MM.1S (cell line): ENCODE results near the gene RUSC2.
"Not testable (repeated sequence)": the region's sequence is repeated elsewhere in the genome, so short reads cannot be mapped to it uniquely, and the experiment has no call there.

Experiments
- DNase-seq: peaks from one replicate; pipeline ENCODE4 v3.0.0-alpha.2; 2015
- H2AFZ ChIP-seq: fragments of 300-600 bp; sonication (generic); 2 replicates; pipeline ENCODE4 v1.6.0; 2016; ENCODE audit warnings: antibody characterized with exemption, low read length
- H3F3A ChIP-seq: fragments of 300-600 bp; sonication (generic); 2 replicates; pipeline ENCODE4 v1.6.1; 2016; ENCODE audit warnings: mild to moderate bottlenecking, antibody characterized with exemption, low read length, moderate library complexity, mixed read lengths; ENCODE audit not compliant: insufficient read depth
- H3K27ac ChIP-seq: fragments of 300-600 bp; sonication (generic); 2 replicates; pipeline ENCODE4 v1.5.1; 2016; ENCODE audit warnings: mild to moderate bottlenecking, low read length
- H3K27me3 ChIP-seq: fragments of 300-600 bp; sonication (generic); replicated peaks from 2 replicates; pipeline ENCODE4 v1.6.0; 2016; ENCODE audit warnings: low read length; ENCODE audit not compliant: insufficient read depth
- H3K36me3 ChIP-seq: fragments of 300-600 bp; sonication (generic); replicated peaks from 2 replicates; pipeline ENCODE4 v1.6.1; 2016; ENCODE audit warnings: mild to moderate bottlenecking, low read length, mixed read lengths; ENCODE audit not compliant: insufficient read depth
- H3K4me1 ChIP-seq: fragments of 300-600 bp; sonication (generic); 2 replicates; pipeline ENCODE4 v1.6.1; 2016; ENCODE audit warnings: low read length, mixed read lengths
- H3K4me2 ChIP-seq: fragments of 300-600 bp; sonication (generic); 2 replicates; pipeline ENCODE4 v1.6.0; 2016; ENCODE audit warnings: low read depth, low read length
- H3K4me3 ChIP-seq: fragments of 300-600 bp; sonication (generic); 2 replicates; pipeline ENCODE4 v1.5.1; 2016; ENCODE audit warnings: low read length, mixed read lengths
- H3K79me2 ChIP-seq: fragments of 300-600 bp; sonication (generic); 2 replicates; pipeline ENCODE4 v1.6.1; 2016; ENCODE audit warnings: mixed run types, low read length, mixed read lengths
- H3K9ac ChIP-seq: fragments of 300-600 bp; sonication (generic); 2 replicates; pipeline ENCODE4 v1.6.1; 2016; ENCODE audit warnings: low read length, mixed read lengths
- H3K9me2 ChIP-seq: fragments of 300-600 bp; sonication (generic); replicated peaks from 2 replicates; pipeline ENCODE4 v1.6.1; 2016; ENCODE audit warnings: mild to moderate bottlenecking, low read length, mixed read lengths; ENCODE audit not compliant: insufficient read depth
- H3K9me3 ChIP-seq: fragments of 300-600 bp; sonication (generic); replicated peaks from 2 replicates; pipeline ENCODE4 v1.6.1; 2016; ENCODE audit warnings: mild to moderate bottlenecking, low read length, mixed read lengths; ENCODE audit not compliant: insufficient read depth
- H4K20me1 ChIP-seq: fragments of 300-600 bp; sonication (generic); 2 replicates; pipeline ENCODE4 v1.6.1; 2016; ENCODE audit warnings: mild to moderate bottlenecking, low read length, moderate library complexity, mixed read lengths; ENCODE audit not compliant: insufficient read depth
- CTCF ChIP-seq: fragments of 300-600 bp; sonication (generic); IDR thresholded peaks from 2 replicates; pipeline ENCODE4 v1.5.1; 2016; ENCODE audit warnings: antibody characterized with exemption, low read length, mixed read lengths
- EZH2 ChIP-seq: fragments of 300-600 bp; sonication (generic); optimal IDR thresholded peaks from 2 replicates; pipeline ENCODE3; 2017; ENCODE audit warnings: low read depth, mild to moderate bottlenecking, antibody characterized with exemption, low read length, mixed read lengths
- EZH2phosphoT487 ChIP-seq: fragments of 300-600 bp; sonication (generic); IDR thresholded peaks from 2 replicates; pipeline ENCODE4 v1.6.1; 2018; ENCODE audit warnings: antibody characterized with exemption, low read length

The RUSC2 gene

GRCh38 chr9:35490910-35491465 lies 1.1 kb downstream of the RUSC2 start:
- H3K9me2 ChIP-seq, result no peaks in the 10 kb centered on the region
- TF ChIP-seq CTCF (no peak), EZH2 (no peak), EZH2phosphoT487 (no peak)
- H3K4me3 ChIP-seq, result no peak overlapping the region
- H3K27me3 ChIP-seq, result no peaks in the 10 kb centered on the region
- no peaks in the 10 kb centered on the region for H3K36me3 ChIP-seq
- no peak overlapping the region for H3K27ac ChIP-seq
- H3K79me2 ChIP-seq, result no peaks in the 10 kb centered on the region; the same call in 1 of the 2 replicates
- no peak for DNase-seq
- peak overlapping the region; percentile 63; the same call in 1 of the 2 replicates for H3K4me2 ChIP-seq
- H3K9ac ChIP-seq, result no peak overlapping the region
- no peaks in the 10 kb centered on the region for H3K9me3 ChIP-seq
- H3F3A ChIP-seq, result peaks cover 9% of the 10 kb centered on the region; the same call in 1 of the 2 replicates
- H2AFZ ChIP-seq, result no peak overlapping the region
- H4K20me1 ChIP-seq, result no peaks in the 10 kb centered on the region
- H3K4me1 ChIP-seq, result no peaks in the 10 kb centered on the region; the same call in 1 of the 2 replicates

DNA sequence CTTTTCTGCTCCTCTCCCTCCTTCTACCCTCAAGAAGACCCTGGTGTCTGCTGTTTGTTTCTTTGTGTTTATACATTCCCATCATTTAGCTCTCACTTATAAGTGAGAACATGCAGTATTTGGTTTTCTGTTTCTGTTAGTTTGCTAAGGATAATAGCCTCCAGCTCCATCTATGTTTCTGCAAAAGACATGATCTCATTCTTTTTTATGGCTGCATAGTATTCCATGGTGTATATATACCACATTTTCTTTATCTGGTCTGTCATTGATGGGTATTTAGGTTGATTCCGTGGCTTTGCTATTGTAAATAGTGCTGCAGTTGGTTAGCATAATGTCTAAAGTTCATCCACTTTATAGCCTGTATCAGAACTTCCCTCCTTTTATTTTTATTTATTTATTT lies 3.2 kb downstream of the RUSC2 start:
- H3K4me2 ChIP-seq, H3K9ac ChIP-seq, H3K4me1 ChIP-seq, H3K4me3 ChIP-seq, H4K20me1 ChIP-seq, H2AFZ ChIP-seq, H3K36me3 ChIP-seq, H3K9me3 ChIP-seq, H3K27ac ChIP-seq, H3K27me3 ChIP-seq, DNase-seq, H3F3A ChIP-seq, H3K9me2 ChIP-seq, H3K79me2 ChIP-seq: not testable (repeated sequence)

GRCh38 chr9:35495984-35496383 lies 6.1 kb downstream of the RUSC2 start:
- TF ChIP-seq EZH2, result no peak
- no peak for TF ChIP-seq CTCF
- TF ChIP-seq EZH2phosphoT487, result no peak
- no peaks in the 10 kb centered on the region for H3K79me2 ChIP-seq
- no peak for DNase-seq
- no peaks in the 10 kb centered on the region for H3K9me3 ChIP-seq
- no peak overlapping the region for H3K9ac ChIP-seq
- no peak overlapping the region for H3K4me2 ChIP-seq
- H4K20me1 ChIP-seq, result no peaks in the 10 kb centered on the region
- H3K4me3 ChIP-seq, result no peak overlapping the region
- no peaks in the 10 kb centered on the region for H3K27me3 ChIP-seq
- H3K36me3 ChIP-seq, result no peaks in the 10 kb centered on the region
- no peak overlapping the region for H2AFZ ChIP-seq
- no peaks in the 10 kb centered on the region for H3K9me2 ChIP-seq
- H3K27ac ChIP-seq, result no peak overlapping the region
- H3K4me1 ChIP-seq, result no peaks in the 10 kb centered on the region
- peaks cover 4% of the 10 kb centered on the region; the same call in 1 of the 2 replicates for H3F3A ChIP-seq

DNA sequence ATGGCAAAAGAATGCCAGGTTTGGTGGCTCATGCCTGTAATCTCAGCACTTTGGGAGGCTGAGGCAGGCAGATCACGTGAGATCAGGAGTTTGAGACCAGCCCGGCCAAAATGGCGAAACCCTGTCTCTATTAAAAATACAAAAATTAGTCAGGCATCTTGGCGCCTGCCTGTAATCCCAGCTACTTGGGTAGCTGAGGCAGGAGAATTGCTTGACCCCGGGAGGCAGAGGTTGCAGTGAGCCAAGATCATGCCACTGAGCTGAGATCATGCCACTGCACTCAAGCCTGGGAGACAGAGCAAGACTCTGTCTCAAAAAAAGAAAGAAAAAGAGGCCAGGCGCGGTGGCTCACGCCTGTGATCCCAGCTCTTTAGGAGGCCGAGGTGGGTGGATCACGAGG lies 8.3 kb downstream of the RUSC2 start:
- H3K27me3 ChIP-seq, H3F3A ChIP-seq, H4K20me1 ChIP-seq, H3K79me2 ChIP-seq, H3K36me3 ChIP-seq, H3K9ac ChIP-seq, H3K9me3 ChIP-seq, H3K4me3 ChIP-seq, H3K9me2 ChIP-seq, H3K4me1 ChIP-seq, H2AFZ ChIP-seq, H3K27ac ChIP-seq, DNase-seq, H3K4me2 ChIP-seq: not testable (repeated sequence)
